Measurements from ENCODE around the gene PRDM12. TPM values are rescaled to one million over a fixed set of nuclear protein-coding genes. Genes with fewer than 3 reads are reported as not detected.

PRDM12 gene
- not detected for total RNA-seq

DNA sequence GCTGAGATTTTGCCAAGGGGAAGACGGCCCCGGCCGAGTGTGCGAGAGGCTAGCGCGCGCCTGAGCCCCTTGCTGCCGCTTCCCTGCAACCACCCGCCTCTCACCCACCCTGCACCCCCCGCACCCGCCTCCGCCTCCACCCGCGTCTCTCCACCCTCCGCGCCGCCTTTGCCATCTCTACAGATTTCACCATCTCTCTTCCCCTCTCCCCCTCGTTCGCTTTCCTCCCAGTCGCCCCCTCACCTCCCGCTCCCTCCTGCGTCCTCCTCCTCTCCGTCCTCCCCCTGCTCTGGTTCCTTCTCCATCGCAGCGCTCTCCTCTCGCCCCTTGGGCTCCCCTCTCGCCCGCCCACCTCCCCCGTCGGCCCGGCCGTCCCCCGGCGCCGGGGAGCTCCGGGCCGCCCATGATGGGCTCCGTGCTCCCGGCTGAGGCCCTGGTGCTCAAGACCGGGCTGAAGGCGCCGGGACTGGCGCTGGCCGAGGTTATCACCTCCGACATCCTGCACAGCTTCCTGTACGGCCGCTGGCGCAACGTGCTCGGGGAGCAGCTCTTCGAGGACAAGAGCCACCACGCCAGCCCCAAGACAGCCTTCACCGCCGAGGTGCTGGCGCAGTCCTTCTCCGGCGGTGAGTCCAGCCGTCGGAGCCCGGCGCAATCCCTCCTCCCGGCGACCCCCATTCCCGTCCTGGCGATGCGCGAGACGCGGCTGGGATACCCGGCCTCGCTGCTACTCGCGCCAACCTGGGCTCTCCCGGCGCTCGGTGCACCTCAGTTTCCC is at the start of gene PRDM12:
TSS of gene PRDM12 (plus strand) at position 344 of the 778 bp plus-strand sequence. CDS start at position 404, 60 bp downstream.
- ATAC-seq = no peak
- intact Hi-C loops (cut with DNase I; ENCODE audit: low total_unique reads) = no loop called here
- H3K27me3 ChIP-seq = peaks cover 64 to 85% (median 79%) of the 10 kb centered on the region in 3 donors
- no peaks in the 10 kb centered on the region for H3K36me3 ChIP-seq
- H3K4me1 ChIP-seq = peaks cover 13 to 28% of the 10 kb centered on the region in 2 donors
- no peak for DNase-seq
- H3K27ac ChIP-seq = no peak within 1 kb of the TSS
- no peaks in the 10 kb centered on the region for H3K9me3 ChIP-seq
- in situ Hi-C loops (cut with MboI; ENCODE audit: low sequenced_read_pairs in 4 of 4) = no loop called here
- TF ChIP-seq POLR2A (IDR thresholded peaks at IDR 0.05) (no peak), CTCF (IDR thresholded peaks at IDR 0.05 in 4 of 5, conservative IDR thresholded peaks at IDR 0.05 in 1 of 5) (no peak)
- H3K4me3 ChIP-seq = peak within 1 kb of the TSS in 2 of 4 donors; percentile 11 to 28

- ATAC-seq = no peak
These were observed 47.9 kb upstream of the PRDM12 start for GRCh38 chr9:130616451-130616850.

DNA sequence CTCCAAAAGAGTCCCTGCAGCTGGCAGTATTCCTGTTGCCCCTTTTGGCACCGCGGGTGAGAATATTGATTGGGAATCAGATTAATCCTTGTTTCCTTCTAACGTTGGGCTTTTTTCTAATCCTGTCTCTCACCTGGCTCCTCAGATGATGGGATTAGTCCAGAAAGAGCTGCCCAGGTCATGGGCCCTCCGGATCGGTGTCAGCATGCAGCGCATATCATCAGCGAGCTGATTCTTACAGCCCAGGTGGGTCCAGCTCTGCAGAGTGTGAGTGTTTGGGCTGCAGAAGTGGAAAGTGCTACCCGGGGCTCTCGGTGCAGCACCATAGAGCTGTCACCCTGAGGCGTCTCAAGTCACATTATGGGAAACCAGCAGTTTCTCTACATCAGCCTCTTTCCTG is 40.9 kb upstream of the PRDM12 start:
- Histone ChIP-seq H3K9me3 (no peaks in the 10 kb centered on the region), H3K4me1 (no peaks in the 10 kb centered on the region), H3K4me3 (no peak overlapping the region), H3K36me3 (peaks cover 3 to 87% of the 10 kb centered on the region in 2 donors), H3K27ac (no peak overlapping the region), H3K27me3 (no peaks in the 10 kb centered on the region)
- TF ChIP-seq CTCF (IDR thresholded peaks at IDR 0.05 in 4 of 5, conservative IDR thresholded peaks at IDR 0.05 in 1 of 5) = no peak
- TF ChIP-seq POLR2A (IDR thresholded peaks at IDR 0.05) = no peak
- no peak for ATAC-seq
- intact Hi-C loops (cut with DNase I; ENCODE audit: low total_unique reads) (no loop called here), in situ Hi-C loops (cut with MboI; ENCODE audit: low sequenced_read_pairs in 4 of 4) (no loop called here)
- no peak for DNase-seq

More at GRCh38 chr9:130616451-130616850, 47.9 kb upstream of the PRDM12 start:
- Histone ChIP-seq H3K4me3 (no peak overlapping the region), H3K27me3 (no peaks in the 10 kb centered on the region), H3K27ac (no peak overlapping the region), H3K4me1 (no peaks in the 10 kb centered on the region), H3K36me3 (peaks cover 0 to 92% of the 10 kb centered on the region in 2 donors), H3K9me3 (no peaks in the 10 kb centered on the region)
- no peak for DNase-seq
- intact Hi-C loops (cut with DNase I; ENCODE audit: low total_unique reads) (no loop called here), in situ Hi-C loops (cut with MboI; ENCODE audit: low sequenced_read_pairs in 4 of 4) (no loop called here)
- no peak for TF ChIP-seq CTCF (IDR thresholded peaks at IDR 0.05 in 4 of 5, conservative IDR thresholded peaks at IDR 0.05 in 1 of 5)
- no peak for TF ChIP-seq POLR2A (IDR thresholded peaks at IDR 0.05)

GRCh38 chr9:130624154-130624553 is 40.2 kb upstream of the PRDM12 start:
- intact Hi-C loops (cut with DNase I; ENCODE audit: low total_unique reads) = no loop called here
- Histone ChIP-seq H3K27ac (no peak overlapping the region), H3K36me3 (peaks cover 3 to 80% of the 10 kb centered on the region in 2 donors), H3K4me3 (no peak overlapping the region), H3K27me3 (no peaks in the 10 kb centered on the region), H3K9me3 (no peaks in the 10 kb centered on the region), H3K4me1 (no peaks in the 10 kb centered on the region)
- TF ChIP-seq POLR2A (IDR thresholded peaks at IDR 0.05) = no peak
- no peak for TF ChIP-seq CTCF (IDR thresholded peaks at IDR 0.05 in 4 of 5, conservative IDR thresholded peaks at IDR 0.05 in 1 of 5)
- in situ Hi-C loops (cut with MboI; ENCODE audit: low sequenced_read_pairs in 4 of 4) = no loop called here
- no peak for DNase-seq
- no peak for ATAC-seq
